ENCODE results near the gene ARHGEF11.

ARHGEF11 gene

DNA sequence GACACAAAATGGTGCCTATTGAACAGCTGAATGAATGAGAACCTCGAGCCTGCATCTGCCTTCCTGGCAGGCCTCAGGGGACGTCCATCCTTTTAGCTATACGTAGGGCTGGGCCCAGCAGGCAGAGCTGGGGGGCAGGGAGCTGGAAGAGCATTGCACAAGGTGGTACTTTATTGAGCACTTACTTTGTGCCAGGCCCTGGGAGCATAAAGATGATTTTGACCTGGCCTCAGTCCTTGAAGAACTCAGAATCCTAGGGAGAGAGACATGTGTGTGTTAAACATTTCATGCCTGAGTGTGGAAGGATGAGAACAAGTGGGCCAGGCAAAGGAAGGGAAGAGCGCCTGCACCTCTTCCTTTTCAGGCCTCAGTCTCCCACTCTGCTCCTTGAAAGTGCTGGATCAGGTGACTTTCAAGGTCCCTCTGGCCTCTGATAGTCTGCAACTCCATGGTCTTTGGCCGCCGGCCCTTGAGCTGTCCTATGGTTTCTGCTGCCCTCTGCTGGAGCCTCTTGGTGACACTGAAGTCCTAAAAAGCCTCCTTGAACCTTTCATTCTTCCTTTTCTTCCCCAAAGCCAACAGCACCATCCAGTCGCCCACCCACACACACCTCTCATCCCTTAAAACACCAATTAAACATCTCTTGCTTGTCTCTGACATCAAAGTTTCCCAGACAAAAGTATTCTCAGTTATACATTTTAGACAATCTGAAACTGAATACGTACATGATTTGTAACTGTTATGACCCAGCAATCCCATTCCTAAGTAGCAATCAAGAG, 155.6 kb downstream of the ARHGEF11 start:
- DNase-seq: peak in 2 of 4 experiments; percentile 14 to 31

DNA sequence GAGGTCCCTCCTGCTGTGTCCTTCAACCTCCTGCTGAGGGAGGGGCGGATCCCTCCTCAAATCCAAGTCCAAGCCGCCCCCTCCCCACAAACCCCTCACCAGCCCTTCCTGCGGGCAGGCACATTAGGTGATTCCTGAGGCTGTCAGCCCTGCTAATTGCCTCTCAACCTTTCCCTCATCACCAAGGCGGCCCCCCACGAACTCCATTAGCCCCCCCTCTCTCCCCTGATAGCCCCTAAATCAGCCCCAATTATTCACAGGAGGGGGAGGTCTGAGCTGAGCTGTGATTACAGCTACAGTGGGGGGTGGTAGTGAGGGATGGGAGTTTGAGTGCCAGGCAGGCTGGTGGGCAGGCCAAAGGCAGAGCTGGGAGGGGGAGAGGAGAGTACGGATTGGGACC, 157.8 kb downstream of the ARHGEF11 start:
- no peak for DNase-seq

DNA sequence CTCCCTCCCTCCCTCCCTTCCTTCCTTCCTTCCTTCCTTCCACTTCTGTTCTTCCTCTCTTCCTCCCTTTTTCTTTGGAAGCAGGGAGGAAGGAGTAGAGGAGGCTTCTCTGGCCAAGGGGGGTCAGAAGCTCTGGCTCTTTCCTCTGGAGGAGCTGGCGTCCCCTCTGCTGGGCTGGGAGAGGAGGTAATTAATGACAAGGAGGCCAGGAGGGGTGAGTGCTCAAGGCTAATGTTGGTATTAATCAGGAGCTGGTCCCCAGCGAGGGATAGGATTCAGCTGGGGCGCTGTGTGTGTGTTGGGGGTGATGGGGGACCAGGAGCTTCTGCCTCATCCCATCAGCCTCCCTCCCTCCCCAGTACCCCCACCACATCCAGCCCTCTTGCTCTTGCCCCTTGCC, 158.2 kb downstream of the ARHGEF11 start:
- DNase-seq: no peak

DNA sequence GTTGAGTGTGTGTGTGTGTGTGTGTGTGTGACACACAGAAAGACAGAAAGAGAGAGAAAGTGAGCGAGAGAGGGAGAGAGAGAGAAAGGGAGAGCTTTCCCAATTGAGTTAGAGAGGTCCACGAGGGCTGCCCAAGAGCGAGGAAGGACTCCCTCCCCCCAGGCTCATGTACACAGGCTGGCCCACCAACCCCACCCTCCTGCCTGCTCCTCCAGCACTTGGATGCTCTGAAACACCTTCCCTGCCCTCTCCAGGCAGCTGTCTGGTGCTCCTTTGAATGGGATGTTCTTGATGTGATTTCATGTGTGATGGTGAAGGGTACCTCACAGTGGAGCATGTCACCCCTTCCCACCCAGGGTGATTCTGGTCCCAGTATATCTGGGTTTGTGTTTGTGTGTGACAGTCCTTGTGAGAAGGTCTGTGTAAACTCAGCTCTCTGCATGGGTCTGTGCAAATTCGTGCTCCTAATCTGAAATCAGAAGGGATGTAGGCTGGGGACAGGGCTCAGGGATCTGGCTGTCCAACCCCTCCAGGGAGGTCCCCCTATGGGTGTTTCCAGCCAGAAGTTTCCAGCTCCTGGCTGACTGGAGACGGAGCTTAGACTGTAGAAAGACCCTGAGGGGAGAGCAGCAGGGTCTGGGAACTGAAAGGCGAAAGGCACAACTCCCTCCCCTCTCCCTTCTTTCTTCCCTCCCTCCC, 158.8 kb downstream of the ARHGEF11 start:
- DNase-seq: no peak

DNA sequence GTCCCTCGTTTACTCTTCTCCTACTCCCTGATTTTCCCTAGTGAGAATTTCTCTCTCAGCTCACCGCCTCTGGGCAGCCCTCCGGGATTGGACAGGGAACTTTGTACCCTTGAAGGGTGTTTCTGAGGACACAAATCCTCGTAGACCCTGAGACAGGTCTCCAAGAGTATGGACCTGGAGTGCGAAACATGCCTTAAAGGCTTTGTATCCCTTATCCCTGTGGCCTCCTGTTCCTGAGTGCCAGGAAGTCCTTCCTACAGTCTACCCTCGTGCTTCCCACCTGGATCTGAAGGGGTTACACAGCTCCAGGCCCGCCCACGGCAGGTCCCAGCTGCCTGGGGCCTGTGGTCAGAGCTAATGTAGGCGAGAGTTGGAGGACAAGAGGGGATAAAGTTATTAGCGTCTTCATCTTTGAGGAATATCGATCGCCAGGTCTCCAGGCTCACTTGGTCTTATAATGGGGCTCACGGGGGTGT, 159.6 kb downstream of the ARHGEF11 start:
- DNase-seq: no peak

DNA sequence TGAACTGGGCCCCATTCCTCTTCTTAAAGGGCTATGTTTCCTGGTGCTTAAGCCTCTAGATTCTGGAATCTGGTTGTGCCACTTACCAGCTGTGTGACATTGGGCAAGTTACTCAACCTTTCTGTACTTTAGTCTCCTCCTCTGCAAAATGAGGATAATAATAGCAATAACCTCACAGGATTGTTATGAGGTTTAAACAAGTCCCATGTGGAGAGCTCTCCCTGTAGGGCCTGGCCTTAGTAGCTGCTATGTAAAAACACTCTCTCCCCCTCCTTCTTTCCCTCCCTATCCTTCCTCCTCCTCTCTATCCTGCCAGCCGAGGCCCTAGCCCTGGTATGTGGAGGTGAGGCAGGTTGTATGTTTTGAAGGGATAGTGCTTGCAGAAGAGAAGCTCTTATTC, 160.2 kb downstream of the ARHGEF11 start:
- no peak for DNase-seq
